H1 (cell line): ENCODE results near the gene SIGLEC14. TPM values are rescaled to one million over a fixed set of nuclear protein-coding genes. Genes with fewer than 3 reads are reported as not detected.

ENCODE experiments used
- CTCF ChIA-PET: fragments of 300-600 bp; sonication (Branson Sonifier 250); formaldehyde crosslinking; loops from one replicate; lab custom pipeline; 2021; ENCODE audit not compliant: partially characterized antibody; lab: Charles Lee
- POLR2A ChIA-PET: fragments of 300-600 bp; sonication (Branson Sonifier 250); formaldehyde crosslinking; loops from one replicate; lab custom pipeline; 2021; ENCODE audit warnings: inconsistent platforms; ENCODE audit not compliant: partially characterized antibody; lab: Charles Lee
- DNase-seq, 2 experiments: peaks; one replicate each; pipeline versions ENCODE4 v3.0.0 to v3.0.0-alpha.2; 2010 to 2022; ENCODE audit warnings: low spot score in 2 of 2, low read depth in 1 of 2, mixed read lengths in 1 of 2
- FAIRE-seq: peaks from 2 replicates; lab custom pipeline; 2011; peaks lifted over from hg19 to GRCh38; lab: Jason Lieb, UNC
- H2AFZ ChIP-seq: 2 replicates; pipeline ENCODE4 v1.8.1; 2012; ENCODE audit warnings: low read length, inconsistent platforms
- H2AK5ac ChIP-seq: 2 replicates; pipeline ENCODE4 v1.6.1; 2013; ENCODE audit warnings: low read depth, low read length
- H2BK120ac ChIP-seq: replicated peaks from 2 replicates; pipeline ENCODE3; 2013; ENCODE audit warnings: low read depth, low read length, inconsistent platforms
- H2BK12ac ChIP-seq: 2 replicates; pipeline ENCODE4 v1.6.1; 2013; ENCODE audit warnings: low read depth, low read length
- H2BK15ac ChIP-seq: 2 replicates; pipeline ENCODE4 v1.6.1; 2013; ENCODE audit warnings: low read length
- H2BK20ac ChIP-seq: 2 replicates; pipeline ENCODE4 v1.6.1; 2013; ENCODE audit warnings: low read length
- H2BK5ac ChIP-seq: 2 replicates; pipeline ENCODE4 v1.6.1; 2013; ENCODE audit warnings: low read depth, low read length
- H3K14ac ChIP-seq: 2 replicates; pipeline ENCODE4 v1.6.1; 2013; ENCODE audit warnings: inconsistent platforms; ENCODE audit not compliant: insufficient read length
- H3K18ac ChIP-seq: 2 replicates; pipeline ENCODE4 v1.6.1; 2013; ENCODE audit warnings: low read length; ENCODE audit errors: extremely low read depth
- H3K23ac ChIP-seq: 2 replicates; pipeline ENCODE4 v1.6.1; 2013; ENCODE audit warnings: inconsistent platforms; ENCODE audit not compliant: insufficient read length
- H3K23me2 ChIP-seq: 2 replicates; pipeline ENCODE4 v1.6.1; 2013; ENCODE audit warnings: low read depth, low read length
- H3K27ac ChIP-seq: 2 replicates; pipeline ENCODE4 v1.6.1; 2011; ENCODE audit warnings: low read depth, low read length, inconsistent platforms
- H3K27me3 ChIP-seq, 4 experiments: replicated peaks in 1 of 4; 1 replicate in 1 of 4; 2 replicates in 3 of 4; pipeline versions ENCODE4 v1.6.1 to v1.8.1; 2011 to 2013; ENCODE audit warnings: low read length in 3 of 4, mild to moderate bottlenecking in 3 of 4, inconsistent platforms in 2 of 4, mixed read lengths in 2 of 4, moderate library complexity in 1 of 4; ENCODE audit not compliant: control insufficient read depth in 3 of 4, insufficient read depth in 3 of 4; ENCODE audit errors: extremely low read depth in 1 of 4
- H3K36me3 ChIP-seq, 4 experiments: 2 replicates each; pipeline versions ENCODE4 v1.6.1 to v1.8.1; 2011 to 2013; ENCODE audit warnings: mild to moderate bottlenecking in 4 of 4, low read length in 3 of 4, moderate library complexity in 2 of 4, control low read depth in 1 of 4, inconsistent platforms in 1 of 4; ENCODE audit not compliant: insufficient read depth in 4 of 4, control insufficient read depth in 2 of 4
- H3K4ac ChIP-seq: replicated peaks from 2 replicates; pipeline ENCODE3; 2013; ENCODE audit warnings: low read length, low read depth, mixed read lengths, inconsistent platforms; ENCODE audit not compliant: insufficient read length
- H3K4me1 ChIP-seq, 4 experiments: replicated peaks in 1 of 4; 1 replicate in 1 of 4; 2 replicates in 3 of 4; pipeline versions ENCODE4 v1.6.1 to v1.8.1; 2011 to 2013; ENCODE audit warnings: low read length in 3 of 4, inconsistent platforms in 2 of 4, mixed read lengths in 1 of 4; ENCODE audit not compliant: insufficient read depth in 4 of 4, control insufficient read depth in 3 of 4
- H3K4me2 ChIP-seq, 2 experiments: 2 replicates each; pipeline versions ENCODE4 v1.6.1 to v1.8.1; 2011 to 2013; ENCODE audit warnings: low read depth in 2 of 2, low read length in 2 of 2, control low read depth in 1 of 2, inconsistent platforms in 1 of 2, mild to moderate bottlenecking in 1 of 2; ENCODE audit not compliant: insufficient read depth in 1 of 2
- H3K4me3 ChIP-seq, 4 experiments: fragments of 200-600, 300-600 bp in 1 of 4; sonication (generic), shearing (Covaris generic), sonication (Bioruptor Twin) in 1 of 4; 2 replicates each; pipeline versions ENCODE4 v1.5.1 to v1.8.1; 2011 to 2016; ENCODE audit warnings: low read length in 4 of 4, low read depth in 3 of 4, control low read depth in 2 of 4, inconsistent platforms in 2 of 4, mild to moderate bottlenecking in 2 of 4, mixed read lengths in 1 of 4, moderate library complexity in 1 of 4; ENCODE audit not compliant: insufficient read depth in 2 of 4; ENCODE audit errors: extremely low read depth in 1 of 4
- H3K56ac ChIP-seq: replicated peaks from 2 replicates; pipeline ENCODE3; 2013; ENCODE audit warnings: low read depth, mild to moderate bottlenecking, mixed read lengths, low read length, inconsistent platforms; ENCODE audit not compliant: insufficient read length
- H3K79me1 ChIP-seq: 2 replicates; pipeline ENCODE4 v1.6.1; 2013; ENCODE audit warnings: low read depth, low read length, control low read depth
- H3K79me2 ChIP-seq, 2 experiments: 2 replicates each; pipeline versions ENCODE4 v1.6.1 to v1.8.1; 2012 to 2013; ENCODE audit warnings: low read length in 2 of 2, mild to moderate bottlenecking in 2 of 2, inconsistent platforms in 1 of 2; ENCODE audit not compliant: insufficient read depth in 2 of 2, control insufficient read depth in 1 of 2
- H3K9ac ChIP-seq, 4 experiments: replicated peaks in 1 of 4; 1 replicate in 1 of 4; 2 replicates in 3 of 4; pipeline versions ENCODE4 v1.6.1 to v1.8.1; 2011 to 2013; ENCODE audit warnings: low read depth in 3 of 4, low read length in 3 of 4, control low read depth in 2 of 4, mild to moderate bottlenecking in 2 of 4, moderate library complexity in 2 of 4, inconsistent platforms in 1 of 4; ENCODE audit errors: extremely low read depth in 1 of 4
- H3K9me3 ChIP-seq, 2 experiments: 2 replicates each; pipeline versions ENCODE4 v1.6.1 to v1.8.1; 2012 to 2013; ENCODE audit warnings: mild to moderate bottlenecking in 2 of 2, moderate library complexity in 2 of 2, control low read depth in 1 of 2, inconsistent platforms in 1 of 2, low read depth in 1 of 2, low read length in 1 of 2, mixed read lengths in 1 of 2; ENCODE audit not compliant: insufficient read depth in 2 of 2
- H4K20me1 ChIP-seq, 2 experiments: replicated peaks in 1 of 2; 2 replicates each; pipeline versions ENCODE3 to v1.8.1; 2011 to 2013; ENCODE audit warnings: inconsistent platforms in 2 of 2, low read length in 2 of 2, mild to moderate bottlenecking in 1 of 2; ENCODE audit not compliant: insufficient read depth in 2 of 2, control insufficient read depth in 1 of 2
- H4K5ac ChIP-seq: 2 replicates; pipeline ENCODE4 v1.6.1; 2013; ENCODE audit warnings: low read length, low read depth, mixed read lengths, inconsistent platforms; ENCODE audit not compliant: insufficient read length
- H4K8ac ChIP-seq: 2 replicates; pipeline ENCODE4 v1.8.0; 2013; ENCODE audit warnings: mild to moderate bottlenecking, moderate library complexity, low read length, inconsistent platforms; ENCODE audit not compliant: insufficient read depth; ENCODE audit errors: extremely low read depth
- H4K91ac ChIP-seq: replicated peaks from 2 replicates; pipeline ENCODE3; 2013; ENCODE audit warnings: low read length, mixed read lengths, inconsistent platforms; ENCODE audit not compliant: insufficient read length
- BRCA1 ChIP-seq: IDR thresholded peaks from 2 replicates; pipeline ENCODE4 v1.6.1; 2012; ENCODE audit warnings: low read depth, low read length, improper control_type of control experiment
- GABPA ChIP-seq: IDR thresholded peaks from 2 replicates; pipeline ENCODE4 v1.6.1; 2011; ENCODE audit warnings: mild to moderate bottlenecking, low read length, moderate library complexity, borderline replicate concordance; ENCODE audit not compliant: insufficient read depth
- RAD21 ChIP-seq, 2 experiments: IDR thresholded peaks in 1 of 2; conservative IDR thresholded peaks in 1 of 2; 2 replicates each; pipeline ENCODE4 v1.6.1; 2011; ENCODE audit warnings: low read depth in 2 of 2, low read length in 2 of 2, improper control_type of control experiment in 1 of 2, inconsistent platforms in 1 of 2, mild to moderate bottlenecking in 1 of 2, moderate library complexity in 1 of 2
- SIN3A ChIP-seq, 2 experiments: IDR thresholded peaks in 1 of 2; conservative IDR thresholded peaks in 1 of 2; 2 replicates each; pipeline ENCODE4 v1.6.1; 2011 to 2012; ENCODE audit warnings: low read length in 2 of 2, improper control_type of control experiment in 1 of 2, low read depth in 1 of 2, mild to moderate bottlenecking in 1 of 2
- TAF1 ChIP-seq: IDR thresholded peaks from 2 replicates; pipeline ENCODE4 v1.6.1; 2011; ENCODE audit warnings: mild to moderate bottlenecking, low read depth, low read length
- WGBS, 2 experiments: shearing (Covaris generic) in 1 of 2; methylation state at CpG; one replicate each; pipeline versions ENCODE4 v1.1.6 to v1.1.7; 2013 to 2015; ENCODE audit warnings: low lambda C conversion rate in 2 of 2, mixed read lengths in 2 of 2, inconsistent platforms in 1 of 2, low coverage in 1 of 2, missing lambda C conversion rate in 1 of 2; ENCODE audit not compliant: insufficient replicate concordance in 2 of 2, insufficient coverage in 1 of 2, insufficient read length in 1 of 2; ENCODE audit errors: extremely low coverage in 1 of 2, missing lambda C conversion rate in 1 of 2; 5-methylcytosine and 5-hydroxymethylcytosine counted together
- polyA plus RNA-seq, 7 experiments: library from polyadenylated mRNA; depleted of rRNA in 3 of 7; stranded (reverse) in 5 of 7; unstranded in 2 of 7; fragments of >200 nt in 5 of 7; fragments of 200-250 nt in 2 of 7; gene quantifications; 1 replicate in 5 of 7; 2 replicates in 1 of 7; 4 replicates in 1 of 7; pipeline versions ENCODE4 v1.2.1 to v1.2.3, GENCODE V29; 2011 to 2013; ENCODE audit warnings: missing spikeins in 2 of 7, mixed read lengths in 2 of 7
- total RNA-seq: library from RNA; stranded (reverse); fragmentation: NEBNext Ultra II Directional; extraction: Animal tissue kit (Norgen Biotek cat#: 25700); gene quantifications from 2 replicates; pipeline ENCODE4 v1.2.1, GENCODE V29; 2021
- TF ChIP-seq, protein P1 (sequence below): IDR thresholded peaks from 2 replicates; pipeline ENCODE4 v1.6.1; 2012; ENCODE audit warnings: low read length, inconsistent platforms
- TF ChIP-seq, protein P2 (sequence below), 3 experiments: IDR thresholded peaks; 1 replicate in 2 of 3; 2 replicates in 1 of 3; pipeline versions ENCODE4 v1.5.1 to v1.6.1; 2011; ENCODE audit warnings: low read length in 3 of 3, mild to moderate bottlenecking in 3 of 3, inconsistent platforms in 2 of 3, low read depth in 1 of 3, moderate library complexity in 1 of 3; ENCODE audit not compliant: insufficient read depth in 1 of 3; ENCODE audit errors: control extremely low read depth in 1 of 3

SIGLEC14 gene
- total and polyA plus RNA-seq, 2 of the 8 experiments (the other 6 are each of a cell fraction or from before 2014, with no cell fraction given), result not detected

- Histone ChIP-seq H4K20me1 (no peaks in the 10 kb centered on the region), H3K79me2 (no peaks in the 10 kb centered on the region), H3K23me2 (no peaks in the 10 kb centered on the region), H2AK5ac (no peak overlapping the region), H4K8ac (no peak overlapping the region), H2BK15ac (no peak overlapping the region), H3K27me3 (peaks cover 0 to 2% (median 0%) of the 10 kb centered on the region in 4 experiments; a peak in 1 of 7 replicates), H3K4me3 (no peak overlapping the region), H3K4me2 (no peak overlapping the region), H3K27ac (no peak overlapping the region), H4K91ac (no peak overlapping the region), H3K4ac (no peak overlapping the region), H3K9me3 (0 out of 4 replicates have a peak, but pooled peaks cover 3 to 5% of the 10 kb centered on the region in 2 experiments), H3K14ac (no peak overlapping the region), H3K18ac (no peak overlapping the region), H3K9ac (no peak overlapping the region), H2BK20ac (no peak overlapping the region), H2BK12ac (no peak overlapping the region), H3K4me1 (no peaks in the 10 kb centered on the region), H3K79me1 (no peaks in the 10 kb centered on the region), H2BK120ac (no peak overlapping the region), H4K5ac (no peak overlapping the region), H2BK5ac (no peak overlapping the region), H2AFZ (no peak overlapping the region), H3K23ac (no peak overlapping the region), H3K56ac (no peak overlapping the region), H3K36me3 (no peaks in the 10 kb centered on the region)
- FAIRE-seq, result peak; percentile 74
- 17% methylated on average over 9 of the region's 10 CpGs; no CpG with 5 or more reads in 1 of the 2 experiments for WGBS, 2 experiments
- POLR2A ChIA-PET, result interaction anchor here (0.6 to 1.0 kb wide), 3 partner anchors 21 to 499 kb away, joined by 3 read pairs; no protein-coding TSS in a partner anchor
- DNase-seq, result peak in 1 of 2 experiments; percentile 75
- CTCF ChIA-PET, result interaction anchor here (0.6 to 7.0 kb wide), 35 partner anchors 9 to 365 kb away, joined by 3 to 83 read pairs (median 3); no protein-coding TSS in a partner anchor
- TF ChIP-seq TAF1 (no peak), GABPA (no peak), SIN3A (conservative IDR thresholded peaks at IDR 0.05 in 1 of 2, IDR thresholded peaks at IDR 0.05 in 1 of 2; ENCODE audit: low read depth in 1 of 2, low read length in 2 of 2) (no peak), RAD21 (IDR thresholded peaks at IDR 0.05 in 1 of 2, conservative IDR thresholded peaks at IDR 0.05 in 1 of 2; ENCODE audit: low read depth in 2 of 2, low read length in 2 of 2) (peak; percentile 73 to 83), BRCA1 (no peak)
- TF ChIP-seq, protein P1, sequence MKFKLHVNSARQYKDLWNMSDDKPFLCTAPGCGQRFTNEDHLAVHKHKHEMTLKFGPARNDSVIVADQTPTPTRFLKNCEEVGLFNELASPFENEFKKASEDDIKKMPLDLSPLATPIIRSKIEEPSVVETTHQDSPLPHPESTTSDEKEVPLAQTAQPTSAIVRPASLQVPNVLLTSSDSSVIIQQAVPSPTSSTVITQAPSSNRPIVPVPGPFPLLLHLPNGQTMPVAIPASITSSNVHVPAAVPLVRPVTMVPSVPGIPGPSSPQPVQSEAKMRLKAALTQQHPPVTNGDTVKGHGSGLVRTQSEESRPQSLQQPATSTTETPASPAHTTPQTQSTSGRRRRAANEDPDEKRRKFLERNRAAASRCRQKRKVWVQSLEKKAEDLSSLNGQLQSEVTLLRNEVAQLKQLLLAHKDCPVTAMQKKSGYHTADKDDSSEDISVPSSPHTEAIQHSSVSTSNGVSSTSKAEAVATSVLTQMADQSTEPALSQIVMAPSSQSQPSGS, result no peak
- TF ChIP-seq, protein P2, sequence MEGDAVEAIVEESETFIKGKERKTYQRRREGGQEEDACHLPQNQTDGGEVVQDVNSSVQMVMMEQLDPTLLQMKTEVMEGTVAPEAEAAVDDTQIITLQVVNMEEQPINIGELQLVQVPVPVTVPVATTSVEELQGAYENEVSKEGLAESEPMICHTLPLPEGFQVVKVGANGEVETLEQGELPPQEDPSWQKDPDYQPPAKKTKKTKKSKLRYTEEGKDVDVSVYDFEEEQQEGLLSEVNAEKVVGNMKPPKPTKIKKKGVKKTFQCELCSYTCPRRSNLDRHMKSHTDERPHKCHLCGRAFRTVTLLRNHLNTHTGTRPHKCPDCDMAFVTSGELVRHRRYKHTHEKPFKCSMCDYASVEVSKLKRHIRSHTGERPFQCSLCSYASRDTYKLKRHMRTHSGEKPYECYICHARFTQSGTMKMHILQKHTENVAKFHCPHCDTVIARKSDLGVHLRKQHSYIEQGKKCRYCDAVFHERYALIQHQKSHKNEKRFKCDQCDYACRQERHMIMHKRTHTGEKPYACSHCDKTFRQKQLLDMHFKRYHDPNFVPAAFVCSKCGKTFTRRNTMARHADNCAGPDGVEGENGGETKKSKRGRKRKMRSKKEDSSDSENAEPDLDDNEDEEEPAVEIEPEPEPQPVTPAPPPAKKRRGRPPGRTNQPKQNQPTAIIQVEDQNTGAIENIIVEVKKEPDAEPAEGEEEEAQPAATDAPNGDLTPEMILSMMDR (IDR thresholded peaks at IDR 0.05; ENCODE audit: control extremely low read depth in 1 of 3, insufficient read depth in 1 of 3, low read depth in 1 of 3, low read length in 3 of 3), result peak; percentile 60 to 77 (median 64)
Measured at GRCh38 chr19:51660975-51661600, 14.5 kb upstream of the SIGLEC14 start.
